ENCODE results near the gene PHACTR1. TPM values are rescaled to one million over a fixed set of nuclear protein-coding genes. Genes with fewer than 3 reads are reported as not detected.

PHACTR1 gene
- total RNA-seq, 1 experiment from 2014 or later = 5.2 TPM

DNA sequence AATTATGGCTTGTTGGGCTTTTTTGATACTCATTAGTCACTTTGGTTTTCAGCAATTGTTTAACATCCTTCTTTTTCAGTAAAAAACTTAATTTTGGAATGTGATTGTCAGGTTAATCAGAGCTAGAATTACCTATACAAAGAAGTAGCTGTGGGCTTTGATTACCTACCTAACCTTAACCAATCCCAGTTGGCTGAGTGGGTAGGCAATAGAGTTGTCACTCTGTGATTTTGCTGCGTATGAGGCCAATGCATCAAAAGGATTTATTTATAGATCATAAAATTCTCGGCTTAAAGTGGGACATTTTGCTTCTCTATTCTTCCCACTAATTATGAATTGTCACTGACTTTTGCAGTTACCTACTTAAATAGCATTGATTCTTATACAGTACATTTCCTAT lies 111.4 kb downstream of the PHACTR1 start:
- no peaks in the 10 kb centered on the region for H3K36me3 ChIP-seq (ENCODE audit: insufficient read depth, low read length)
- H3K27me3 ChIP-seq (ENCODE audit: low read length) = no peaks in the 10 kb centered on the region
- H3K4me2 ChIP-seq (ENCODE audit: low read depth, low read length, poor library complexity, severe bottlenecking) = no peak overlapping the region
- DNase-seq = no peak
- H3K27ac ChIP-seq (ENCODE audit: low read length) = no peak overlapping the region
- H3K4me1 ChIP-seq (ENCODE audit: low read length) = no peaks in the 10 kb centered on the region
- no peaks in the 10 kb centered on the region for H3K9me2 ChIP-seq (replicated peaks; ENCODE audit: insufficient read depth, low read length)
- H3K9me3 ChIP-seq (ENCODE audit: low read length) = no peaks in the 10 kb centered on the region
- no peaks in the 10 kb centered on the region for H3K79me2 ChIP-seq (ENCODE audit: low read length)
- H3K4me3 ChIP-seq (ENCODE audit: low read length) = no peak overlapping the region
- no peak overlapping the region for H3K9ac ChIP-seq (ENCODE audit: low read length)
- no peaks in the 10 kb centered on the region for H4K20me1 ChIP-seq (ENCODE audit: insufficient read depth, low read depth, low read length)
- H2AFZ ChIP-seq (ENCODE audit: low read length) = no peak overlapping the region

GRCh38 chr6:12832226-12832735 lies 115.7 kb downstream of the PHACTR1 start:
- Histone ChIP-seq H3K9ac (ENCODE audit: low read length) (no peak overlapping the region), H3K27me3 (ENCODE audit: low read length) (no peaks in the 10 kb centered on the region), H3K36me3 (ENCODE audit: insufficient read depth, low read length) (no peaks in the 10 kb centered on the region), H3K79me2 (ENCODE audit: low read length) (no peaks in the 10 kb centered on the region), H3K9me2 (replicated peaks; ENCODE audit: insufficient read depth, low read length) (no peaks in the 10 kb centered on the region), H4K20me1 (ENCODE audit: insufficient read depth, low read depth, low read length) (no peaks in the 10 kb centered on the region), H3K4me1 (ENCODE audit: low read length) (no peaks in the 10 kb centered on the region), H3K4me2 (ENCODE audit: low read depth, low read length, poor library complexity, severe bottlenecking) (no peak overlapping the region), H3K27ac (ENCODE audit: low read length) (no peak overlapping the region), H3K4me3 (ENCODE audit: low read length) (no peak overlapping the region), H2AFZ (ENCODE audit: low read length) (no peak overlapping the region), H3K9me3 (ENCODE audit: low read length) (0 out of 2 replicates have a peak, but pooled peaks cover 2% of the 10 kb centered on the region)
- DNase-seq = no peak

GRCh38 chr6:12836009-12836408 lies 119.4 kb downstream of the PHACTR1 start:
- Histone ChIP-seq H3K9ac (ENCODE audit: low read length) (no peak overlapping the region), H3K4me2 (ENCODE audit: low read depth, low read length, poor library complexity, severe bottlenecking) (no peak overlapping the region), H3K27ac (ENCODE audit: low read length) (no peak overlapping the region), H3K9me3 (ENCODE audit: low read length) (peaks cover 10% of the 10 kb centered on the region), H3K4me1 (ENCODE audit: low read length) (peaks cover 9% of the 10 kb centered on the region), H3K79me2 (ENCODE audit: low read length) (no peaks in the 10 kb centered on the region), H4K20me1 (ENCODE audit: insufficient read depth, low read depth, low read length) (no peaks in the 10 kb centered on the region), H2AFZ (ENCODE audit: low read length) (no peak overlapping the region), H3K36me3 (ENCODE audit: insufficient read depth, low read length) (no peaks in the 10 kb centered on the region), H3K27me3 (ENCODE audit: low read length) (0 out of 2 replicates have a peak, but pooled peaks cover 3% of the 10 kb centered on the region), H3K9me2 (replicated peaks; ENCODE audit: insufficient read depth, low read length) (no peaks in the 10 kb centered on the region), H3K4me3 (ENCODE audit: low read length) (no peak overlapping the region)
- no peak for DNase-seq

DNA sequence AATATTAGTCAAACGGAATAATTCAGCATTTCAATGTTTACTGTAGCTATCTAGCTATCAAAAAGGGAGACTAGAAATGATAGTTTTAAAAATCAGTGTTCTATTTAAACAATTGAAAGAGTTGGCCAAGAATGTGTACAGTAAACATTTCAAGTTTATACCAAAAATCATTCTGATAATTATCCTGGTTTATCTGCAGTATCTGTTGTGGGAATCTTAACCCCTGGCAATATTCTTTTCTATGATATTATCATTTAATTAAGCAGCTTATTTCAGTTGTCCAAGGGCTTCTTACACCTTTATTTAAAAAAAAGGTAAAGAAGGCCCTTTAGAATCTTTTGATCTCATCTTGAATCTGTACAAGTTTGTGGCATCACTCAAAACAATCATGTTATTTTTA lies 125.1 kb downstream of the PHACTR1 start:
- no peaks in the 10 kb centered on the region for H3K79me2 ChIP-seq (ENCODE audit: low read length)
- no peak overlapping the region for H3K4me3 ChIP-seq (ENCODE audit: low read length)
- DNase-seq = no peak
- H3K27me3 ChIP-seq (ENCODE audit: low read length) = 0 out of 2 replicates have a peak, but pooled peaks cover 3% of the 10 kb centered on the region
- peaks cover 9% of the 10 kb centered on the region for H3K4me1 ChIP-seq (ENCODE audit: low read length)
- no peaks in the 10 kb centered on the region for H4K20me1 ChIP-seq (ENCODE audit: insufficient read depth, low read depth, low read length)
- H3K36me3 ChIP-seq (ENCODE audit: insufficient read depth, low read length) = no peaks in the 10 kb centered on the region
- peaks cover 10% of the 10 kb centered on the region for H3K9me3 ChIP-seq (ENCODE audit: low read length)
- no peak overlapping the region for H3K9ac ChIP-seq (ENCODE audit: low read length)
- no peak overlapping the region for H3K4me2 ChIP-seq (ENCODE audit: low read depth, low read length, poor library complexity, severe bottlenecking)
- no peak overlapping the region for H3K27ac ChIP-seq (ENCODE audit: low read length)
- H2AFZ ChIP-seq (ENCODE audit: low read length) = no peak overlapping the region
- no peaks in the 10 kb centered on the region for H3K9me2 ChIP-seq (replicated peaks; ENCODE audit: insufficient read depth, low read length)

DNA sequence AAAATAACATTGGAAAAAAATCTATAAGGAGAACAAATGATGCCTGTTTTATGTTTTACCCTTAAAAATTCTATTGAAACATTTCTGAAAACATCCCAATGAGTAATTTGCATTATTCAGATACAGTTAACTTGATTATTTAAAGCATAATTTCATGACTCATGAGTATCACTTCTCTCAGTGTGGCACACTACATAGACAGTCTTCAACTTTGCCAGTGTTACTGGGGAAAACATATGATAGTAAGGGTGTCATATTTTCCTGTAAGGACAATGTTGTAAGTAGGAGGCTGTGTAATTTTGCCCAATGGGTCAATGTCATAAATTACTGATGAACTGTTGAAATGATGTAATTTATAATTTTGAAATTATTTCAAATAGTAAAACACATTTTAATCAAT lies 125.5 kb downstream of the PHACTR1 start:
- Histone ChIP-seq H3K9me2 (replicated peaks; ENCODE audit: insufficient read depth, low read length) (no peaks in the 10 kb centered on the region), H3K4me2 (ENCODE audit: low read depth, low read length, poor library complexity, severe bottlenecking) (no peak overlapping the region), H3K4me1 (ENCODE audit: low read length) (peaks cover 9% of the 10 kb centered on the region), H3K9ac (ENCODE audit: low read length) (no peak overlapping the region), H4K20me1 (ENCODE audit: insufficient read depth, low read depth, low read length) (no peaks in the 10 kb centered on the region), H3K79me2 (ENCODE audit: low read length) (no peaks in the 10 kb centered on the region), H3K36me3 (ENCODE audit: insufficient read depth, low read length) (no peaks in the 10 kb centered on the region), H3K9me3 (ENCODE audit: low read length) (peaks cover 7% of the 10 kb centered on the region), H3K27me3 (ENCODE audit: low read length) (0 out of 2 replicates have a peak, but pooled peaks cover 3% of the 10 kb centered on the region), H3K27ac (ENCODE audit: low read length) (no peak overlapping the region), H3K4me3 (ENCODE audit: low read length) (no peak overlapping the region), H2AFZ (ENCODE audit: low read length) (no peak overlapping the region)
- no peak for DNase-seq

- H3K4me1 ChIP-seq (ENCODE audit: low read length) = peaks cover 9% of the 10 kb centered on the region
- no peaks in the 10 kb centered on the region for H3K9me2 ChIP-seq (replicated peaks; ENCODE audit: insufficient read depth, low read length)
- no peak overlapping the region for H3K27ac ChIP-seq (ENCODE audit: low read length)
- no peak overlapping the region for H2AFZ ChIP-seq (ENCODE audit: low read length)
- H3K36me3 ChIP-seq (ENCODE audit: insufficient read depth, low read length) = no peaks in the 10 kb centered on the region
- no peaks in the 10 kb centered on the region for H4K20me1 ChIP-seq (ENCODE audit: insufficient read depth, low read depth, low read length)
- peaks cover 5% of the 10 kb centered on the region for H3K9me3 ChIP-seq (ENCODE audit: low read length)
- H3K79me2 ChIP-seq (ENCODE audit: low read length) = no peaks in the 10 kb centered on the region
- no peak overlapping the region for H3K4me3 ChIP-seq (ENCODE audit: low read length)
- H3K27me3 ChIP-seq (ENCODE audit: low read length) = 0 out of 2 replicates have a peak, but pooled peaks cover 3% of the 10 kb centered on the region
- no peak for DNase-seq
- no peak overlapping the region for H3K4me2 ChIP-seq (ENCODE audit: low read depth, low read length, poor library complexity, severe bottlenecking)
- H3K9ac ChIP-seq (ENCODE audit: low read length) = no peak overlapping the region
Measured at GRCh38 chr6:12842658-12843057, 126.1 kb downstream of the PHACTR1 start.

GRCh38 chr6:12844284-12845223 lies 128.0 kb downstream of the PHACTR1 start:
- Histone ChIP-seq H3K27ac (ENCODE audit: low read length) (no peak overlapping the region), H3K9me2 (replicated peaks; ENCODE audit: insufficient read depth, low read length) (no peaks in the 10 kb centered on the region), H3K4me2 (ENCODE audit: low read depth, low read length, poor library complexity, severe bottlenecking) (no peak overlapping the region), H3K27me3 (ENCODE audit: low read length) (no peaks in the 10 kb centered on the region), H3K36me3 (ENCODE audit: insufficient read depth, low read length) (no peaks in the 10 kb centered on the region), H3K4me1 (ENCODE audit: low read length) (no peaks in the 10 kb centered on the region), H3K4me3 (ENCODE audit: low read length) (no peak overlapping the region), H3K9me3 (ENCODE audit: low read length) (no peaks in the 10 kb centered on the region), H4K20me1 (ENCODE audit: insufficient read depth, low read depth, low read length) (no peaks in the 10 kb centered on the region), H2AFZ (ENCODE audit: low read length) (no peak overlapping the region), H3K79me2 (ENCODE audit: low read length) (no peaks in the 10 kb centered on the region), H3K9ac (ENCODE audit: low read length) (no peak overlapping the region)
- DNase-seq = no peak

DNA sequence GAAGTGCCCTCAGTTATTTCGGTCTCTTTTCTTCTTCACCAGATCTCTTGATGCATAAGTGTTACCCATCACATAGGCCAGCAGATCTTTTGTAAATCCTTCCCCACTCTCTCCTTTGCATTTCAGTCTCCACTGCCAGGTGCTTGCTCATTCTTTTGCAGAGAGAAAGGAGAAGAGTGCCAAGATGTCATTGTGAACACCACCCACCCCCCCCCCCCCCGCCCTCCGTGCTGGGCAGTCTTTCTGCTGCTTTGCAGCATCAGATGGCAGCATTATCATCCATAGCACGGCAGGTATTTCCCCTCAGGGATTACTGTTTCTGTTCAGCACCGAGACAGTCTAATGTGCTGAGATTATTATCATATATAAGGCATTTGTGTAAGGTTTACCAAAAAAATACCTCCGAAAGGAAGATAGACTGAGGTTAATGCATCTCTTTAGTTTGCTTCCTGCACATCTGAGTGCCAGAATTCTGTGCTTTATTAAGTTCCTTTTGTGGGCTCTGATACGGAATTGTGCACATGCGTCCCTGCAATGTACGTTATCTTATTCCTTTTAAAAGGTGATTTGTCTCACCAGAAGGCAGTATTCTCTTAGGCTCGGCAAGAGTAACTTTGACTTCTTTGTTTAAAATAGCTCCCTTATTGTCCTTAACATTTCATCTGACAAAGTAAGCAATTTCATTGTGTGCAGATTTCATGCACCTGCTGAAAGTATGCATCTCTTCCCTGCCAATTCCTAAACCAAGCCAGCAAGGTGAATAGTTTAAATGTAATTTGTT lies 128.8 kb downstream of the PHACTR1 start:
- no peak for DNase-seq
- no peak overlapping the region for H3K4me2 ChIP-seq (ENCODE audit: low read depth, low read length, poor library complexity, severe bottlenecking)
- H3K9ac ChIP-seq (ENCODE audit: low read length) = no peak overlapping the region
- no peaks in the 10 kb centered on the region for H3K9me3 ChIP-seq (ENCODE audit: low read length)
- no peaks in the 10 kb centered on the region for H3K4me1 ChIP-seq (ENCODE audit: low read length)
- H4K20me1 ChIP-seq (ENCODE audit: insufficient read depth, low read depth, low read length) = no peaks in the 10 kb centered on the region
- no peaks in the 10 kb centered on the region for H3K36me3 ChIP-seq (ENCODE audit: insufficient read depth, low read length)
- H3K27ac ChIP-seq (ENCODE audit: low read length) = no peak overlapping the region
- H3K79me2 ChIP-seq (ENCODE audit: low read length) = no peaks in the 10 kb centered on the region
- H3K9me2 ChIP-seq (replicated peaks; ENCODE audit: insufficient read depth, low read length) = no peaks in the 10 kb centered on the region
- H2AFZ ChIP-seq (ENCODE audit: low read length) = no peak overlapping the region
- H3K27me3 ChIP-seq (ENCODE audit: low read length) = no peaks in the 10 kb centered on the region
- H3K4me3 ChIP-seq (ENCODE audit: low read length) = no peak overlapping the region
